Measurements from ENCODE around the gene GAB1. TPM values are rescaled to one million over a fixed set of nuclear protein-coding genes. Genes with fewer than 3 reads are reported as not detected.

The GAB1 gene
- total RNA-seq, 1 donor from 2014 or later = 27.2 TPM

DNA sequence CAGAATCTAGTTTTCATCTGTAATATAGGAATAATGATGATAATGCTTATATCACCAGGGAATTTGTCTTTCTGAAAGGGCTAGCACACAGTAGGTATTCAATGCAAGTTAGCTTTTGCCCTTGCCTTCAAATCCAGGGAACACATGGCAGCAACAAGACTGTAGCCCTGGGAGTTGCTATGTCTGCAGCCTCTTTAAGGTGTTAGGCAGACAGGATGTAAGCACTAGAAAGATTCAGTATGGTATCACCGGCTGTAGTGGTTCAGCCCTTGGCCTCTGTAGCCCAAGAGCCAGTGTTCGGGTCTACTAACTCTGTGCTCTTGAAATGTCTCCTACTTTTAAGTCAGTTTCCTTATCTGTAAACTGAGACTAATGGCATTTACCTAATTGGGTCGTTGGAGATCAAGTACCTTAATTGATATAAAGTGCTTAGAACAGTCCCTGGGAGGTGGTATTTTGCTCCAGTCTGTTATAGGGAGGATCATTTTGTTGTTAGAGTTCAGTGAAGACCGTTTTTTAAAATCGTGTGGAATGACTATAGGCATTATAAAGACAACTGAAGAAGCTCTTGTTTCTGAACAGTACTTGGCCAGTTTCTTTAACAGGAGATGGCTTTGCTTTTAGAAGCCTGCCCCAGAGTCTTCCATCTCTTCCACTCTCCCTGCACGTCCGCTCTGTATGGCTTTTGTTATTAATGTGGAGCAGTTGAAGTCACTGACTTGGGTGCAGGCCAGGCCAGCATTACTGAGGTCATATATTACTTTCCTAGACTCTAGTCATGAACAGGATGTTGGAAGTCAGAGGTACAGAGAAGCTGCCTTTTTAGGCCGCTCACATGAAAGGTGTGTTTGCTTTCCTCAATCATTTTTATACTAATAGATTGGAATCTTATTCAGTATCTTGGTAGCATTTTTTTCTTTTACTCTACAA is 44.8 kb downstream of the GAB1 start:
- Mint-ChIP-seq H3K4me1 (peaks cover 59% of the 10 kb centered on the region), H3K4me3 (no peak overlapping the region), H3K27me3 (ENCODE audit: low read depth) (no peaks in the 10 kb centered on the region), H3K27ac (ENCODE audit: unreplicated experiment) (no peak overlapping the region), H3K36me3 (ENCODE audit: low read depth) (no peaks in the 10 kb centered on the region), H3K9me3 (no peaks in the 10 kb centered on the region)
- DNase-seq (ENCODE audit: low read depth, low spot score) = no peak
- TF ChIP-seq, protein P1, sequence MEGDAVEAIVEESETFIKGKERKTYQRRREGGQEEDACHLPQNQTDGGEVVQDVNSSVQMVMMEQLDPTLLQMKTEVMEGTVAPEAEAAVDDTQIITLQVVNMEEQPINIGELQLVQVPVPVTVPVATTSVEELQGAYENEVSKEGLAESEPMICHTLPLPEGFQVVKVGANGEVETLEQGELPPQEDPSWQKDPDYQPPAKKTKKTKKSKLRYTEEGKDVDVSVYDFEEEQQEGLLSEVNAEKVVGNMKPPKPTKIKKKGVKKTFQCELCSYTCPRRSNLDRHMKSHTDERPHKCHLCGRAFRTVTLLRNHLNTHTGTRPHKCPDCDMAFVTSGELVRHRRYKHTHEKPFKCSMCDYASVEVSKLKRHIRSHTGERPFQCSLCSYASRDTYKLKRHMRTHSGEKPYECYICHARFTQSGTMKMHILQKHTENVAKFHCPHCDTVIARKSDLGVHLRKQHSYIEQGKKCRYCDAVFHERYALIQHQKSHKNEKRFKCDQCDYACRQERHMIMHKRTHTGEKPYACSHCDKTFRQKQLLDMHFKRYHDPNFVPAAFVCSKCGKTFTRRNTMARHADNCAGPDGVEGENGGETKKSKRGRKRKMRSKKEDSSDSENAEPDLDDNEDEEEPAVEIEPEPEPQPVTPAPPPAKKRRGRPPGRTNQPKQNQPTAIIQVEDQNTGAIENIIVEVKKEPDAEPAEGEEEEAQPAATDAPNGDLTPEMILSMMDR (conservative IDR thresholded peaks at IDR 0.05) = no peak

- H3K4me3 Mint-ChIP-seq = no peak overlapping the region
- peaks cover 49% of the 10 kb centered on the region for H3K4me1 Mint-ChIP-seq
- H3K27me3 Mint-ChIP-seq (ENCODE audit: low read depth) = no peaks in the 10 kb centered on the region
- no peak for DNase-seq (ENCODE audit: low read depth, low spot score)
- no peak overlapping the region for H3K27ac Mint-ChIP-seq (ENCODE audit: unreplicated experiment)
- peaks cover 2% of the 10 kb centered on the region for H3K36me3 Mint-ChIP-seq (ENCODE audit: low read depth)
- H3K9me3 Mint-ChIP-seq = no peaks in the 10 kb centered on the region
- TF ChIP-seq, protein P1 (conservative IDR thresholded peaks at IDR 0.05) = no peak
Measured at GRCh38 chr4:143382596-143382995, 45.9 kb downstream of the GAB1 start.

DNA sequence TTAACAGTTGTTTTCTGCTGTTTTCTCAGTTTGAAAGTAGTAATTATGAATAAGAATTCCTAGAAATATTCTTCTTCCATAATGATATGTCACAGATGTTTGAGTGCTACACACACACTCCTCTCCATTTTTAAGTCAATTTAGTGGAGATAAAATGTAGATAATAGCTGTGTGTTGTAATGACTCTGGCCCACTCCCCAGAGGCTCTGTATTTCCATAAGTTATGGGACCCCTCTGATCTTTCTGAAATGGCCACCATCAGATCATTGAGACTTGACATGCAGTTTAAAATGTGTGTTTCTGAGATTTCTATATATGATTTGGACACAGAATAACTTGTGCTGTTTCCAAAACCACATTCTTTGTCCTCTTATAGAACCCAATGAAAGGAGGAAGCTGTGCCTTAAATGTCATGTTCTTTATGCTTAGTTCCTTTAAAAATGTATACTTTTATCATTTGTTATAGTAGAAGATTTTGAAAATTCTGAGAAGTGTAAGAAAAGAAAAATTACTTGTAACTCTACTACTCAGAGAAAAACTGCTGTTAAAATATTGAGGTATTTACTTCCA is 46.4 kb downstream of the GAB1 start:
- peaks cover 4% of the 10 kb centered on the region for H3K36me3 Mint-ChIP-seq (ENCODE audit: low read depth)
- peaks cover 44% of the 10 kb centered on the region for H3K4me1 Mint-ChIP-seq
- TF ChIP-seq, protein P1 (conservative IDR thresholded peaks at IDR 0.05) = no peak
- no peak overlapping the region for H3K27ac Mint-ChIP-seq (ENCODE audit: unreplicated experiment)
- no peak overlapping the region for H3K4me3 Mint-ChIP-seq
- DNase-seq (ENCODE audit: low read depth, low spot score) = no peak
- no peaks in the 10 kb centered on the region for H3K27me3 Mint-ChIP-seq (ENCODE audit: low read depth)
- no peaks in the 10 kb centered on the region for H3K9me3 Mint-ChIP-seq

- peaks cover 4% of the 10 kb centered on the region for H3K36me3 Mint-ChIP-seq (ENCODE audit: low read depth)
- no peak overlapping the region for H3K4me3 Mint-ChIP-seq
- no peak overlapping the region for H3K27ac Mint-ChIP-seq (ENCODE audit: unreplicated experiment)
- peaks cover 30% of the 10 kb centered on the region for H3K4me1 Mint-ChIP-seq
- no peaks in the 10 kb centered on the region for H3K9me3 Mint-ChIP-seq
- TF ChIP-seq, protein P1 (conservative IDR thresholded peaks at IDR 0.05) = no peak
- no peak for DNase-seq (ENCODE audit: low read depth, low spot score)
- H3K27me3 Mint-ChIP-seq (ENCODE audit: low read depth) = no peaks in the 10 kb centered on the region
Measured at GRCh38 chr4:143384381-143384994, 47.8 kb downstream of the GAB1 start.

DNA sequence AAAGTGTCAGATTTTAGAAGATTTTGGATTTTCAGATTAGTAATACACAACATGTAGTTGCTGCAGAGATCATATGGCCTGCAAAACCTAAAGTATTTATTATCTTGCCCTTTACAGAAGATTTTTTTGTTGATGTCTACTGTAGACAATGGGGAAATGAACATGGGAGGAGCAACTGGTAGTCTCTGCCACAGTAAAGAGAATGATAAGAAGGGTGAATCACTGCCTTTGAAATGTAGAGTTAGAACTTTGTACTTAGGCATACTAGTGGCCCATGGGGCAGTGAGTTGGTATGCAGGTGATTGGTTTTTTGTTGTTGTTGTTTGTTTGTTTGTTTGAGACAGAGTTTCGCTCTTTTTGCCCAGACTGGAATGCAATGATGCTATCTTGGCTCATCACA is 50.1 kb downstream of the GAB1 start:
- TF ChIP-seq, protein P1 (conservative IDR thresholded peaks at IDR 0.05) = no peak
- Mint-ChIP-seq H3K4me3 (no peak overlapping the region), H3K27ac (ENCODE audit: unreplicated experiment) (no peak overlapping the region), H3K9me3 (no peaks in the 10 kb centered on the region), H3K36me3 (ENCODE audit: low read depth) (peaks cover 4% of the 10 kb centered on the region), H3K4me1 (peaks cover 27% of the 10 kb centered on the region), H3K27me3 (ENCODE audit: low read depth) (no peaks in the 10 kb centered on the region)
- no peak for DNase-seq (ENCODE audit: low read depth, low spot score)

Measured in neural crest cell (in vitro differentiated cells).